Measurements from ENCODE around the gene UNC5C. TPM values are rescaled to one million over a fixed set of nuclear protein-coding genes. Genes with fewer than 3 reads are reported as not detected.
A peak's percentile ranks its signal among the peaks of the same experiment; 100 is the strongest.

Gene UNC5C
- total and polyA plus RNA-seq, 2 of the 4 experiments (the other 2 are of a cell fraction) = under 0.01 TPM

- Histone ChIP-seq H4K5ac (ENCODE audit: low read depth, low read length) (no peak overlapping the region), H3K36me3 (ENCODE audit: control insufficient read depth, insufficient read depth, low read length) (no peaks in the 10 kb centered on the region), H4K91ac (ENCODE audit: insufficient read depth, low read depth, low read length) (no peak overlapping the region), H2AK5ac (ENCODE audit: low read depth, low read length) (no peak overlapping the region), H4K20me1 (ENCODE audit: insufficient read depth, low read length) (no peaks in the 10 kb centered on the region), H3K4me1 (ENCODE audit: control insufficient read depth, insufficient read depth, low read length) (no peaks in the 10 kb centered on the region; the same call in 1 of the 2 replicates), H3K56ac (ENCODE audit: extremely low read depth, insufficient read depth, low read length) (no peak overlapping the region), H3K4ac (ENCODE audit: low read depth, low read length) (no peak overlapping the region), H3K9ac (ENCODE audit: low read depth, low read length) (no peak overlapping the region), H3K27ac (ENCODE audit: insufficient read depth, low read length) (no peak overlapping the region), H3K18ac (ENCODE audit: low read depth, low read length) (no peak overlapping the region), H2BK120ac (ENCODE audit: low read depth, low read length) (no peak overlapping the region), H3K79me1 (ENCODE audit: low read depth in 1 of 2, low read length in 2 of 2) (no peaks in the 10 kb centered on the region), H3K9me1 (ENCODE audit: insufficient read depth, low read length) (no peaks in the 10 kb centered on the region), H3K23ac (ENCODE audit: low read depth, low read length) (no peak overlapping the region), H3K14ac (replicated peaks; ENCODE audit: low read depth, low read length) (no peak overlapping the region), H2AK9ac (replicated peaks; ENCODE audit: low read depth, low read length, poor library complexity) (no peak overlapping the region), H3K4me3 (ENCODE audit: insufficient read depth, low read depth, low read length) (no peak overlapping the region), H3K9me3 (ENCODE audit: control insufficient read depth, insufficient read depth, low read length) (no peaks in the 10 kb centered on the region), H2BK15ac (ENCODE audit: low read depth, low read length) (no peak overlapping the region), H4K8ac (ENCODE audit: low read depth in 2 of 2, low read length in 2 of 2) (no peak overlapping the region), H3K4me2 (ENCODE audit: low read depth, low read length) (no peak overlapping the region), H2BK20ac (ENCODE audit: low read depth, low read length) (no peak overlapping the region), H3K27me3 (ENCODE audit: control insufficient read depth, insufficient read depth, low read length) (no peaks in the 10 kb centered on the region), H2BK5ac (ENCODE audit: low read depth, low read length, poor library complexity, severe bottlenecking) (no peak overlapping the region), H2AFZ (replicated peaks; ENCODE audit: low read length, poor library complexity) (no peak overlapping the region)
- TF ChIP-seq, protein P1, sequence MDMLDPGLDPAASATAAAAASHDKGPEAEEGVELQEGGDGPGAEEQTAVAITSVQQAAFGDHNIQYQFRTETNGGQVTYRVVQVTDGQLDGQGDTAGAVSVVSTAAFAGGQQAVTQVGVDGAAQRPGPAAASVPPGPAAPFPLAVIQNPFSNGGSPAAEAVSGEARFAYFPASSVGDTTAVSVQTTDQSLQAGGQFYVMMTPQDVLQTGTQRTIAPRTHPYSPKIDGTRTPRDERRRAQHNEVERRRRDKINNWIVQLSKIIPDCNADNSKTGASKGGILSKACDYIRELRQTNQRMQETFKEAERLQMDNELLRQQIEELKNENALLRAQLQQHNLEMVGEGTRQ (IDR thresholded peaks at IDR 0.05; ENCODE audit: low read depth, low read length) = no peak
- peak; percentile 24; the same call in 1 of the 2 replicates for TF ChIP-seq MAFK (IDR thresholded peaks at IDR 0.05; ENCODE audit: low read depth, low read length)
- no peak for TF ChIP-seq SMC3 (IDR thresholded peaks at IDR 0.05; ENCODE audit: low read depth, low read length)
- no peak for TF ChIP-seq MAZ (IDR thresholded peaks at IDR 0.05; ENCODE audit: borderline replicate concordance, low read depth, low read length)
- TF ChIP-seq MXI1 (IDR thresholded peaks at IDR 0.05; ENCODE audit: borderline replicate concordance, low read depth, low read length) = no peak
- TF ChIP-seq FOS (IDR thresholded peaks at IDR 0.05; ENCODE audit: low read depth, low read length) = no peak
- BruUV-seq (replicated peaks) = no TSS peak
- intact Hi-C loops (cut with micrococcal nuclease) = no loop called here
- ATAC-seq (ENCODE audit: low read depth) (peak; percentile 40; the same call in 1 of the 2 replicates), DNase-seq (peak; percentile 40)
- CTCF ChIA-PET = no interaction called here
- in situ Hi-C loops (cut with MboI; ENCODE audit: low sequenced_read_pairs) = no loop called here
- dilution Hi-C loops (cut with HindIII; ENCODE audit: low sequenced_read_pairs, unreplicated experiment) = no loop called here
- WGBS, 2 experiments (ENCODE audit: extremely low coverage in 2 of 2, insufficient read length in 1 of 2) = no CpG with 5 or more reads among the region's 1 CpG
- POLR2A ChIA-PET (ENCODE audit: unreplicated experiment) = no interaction called here
These were observed 40.4 kb downstream of the UNC5C start for GRCh38 chr4:95508421-95508820.
